GM18499 (cell line): ENCODE results near the gene ELOVL6.
"Not testable (repeated sequence)": the region's sequence is repeated elsewhere in the genome, so short reads cannot be mapped to it uniquely, and the experiment has no call there.

Experiments used
- ATAC-seq: cut with Tn5 transposase; IDR thresholded peaks from one replicate; pipeline ENCODE4 v1.9.1; 2021; ENCODE audit warnings: moderate number of reproducible peaks; ENCODE audit not compliant: insufficient read depth, unreplicated experiment

ELOVL6 gene

DNA sequence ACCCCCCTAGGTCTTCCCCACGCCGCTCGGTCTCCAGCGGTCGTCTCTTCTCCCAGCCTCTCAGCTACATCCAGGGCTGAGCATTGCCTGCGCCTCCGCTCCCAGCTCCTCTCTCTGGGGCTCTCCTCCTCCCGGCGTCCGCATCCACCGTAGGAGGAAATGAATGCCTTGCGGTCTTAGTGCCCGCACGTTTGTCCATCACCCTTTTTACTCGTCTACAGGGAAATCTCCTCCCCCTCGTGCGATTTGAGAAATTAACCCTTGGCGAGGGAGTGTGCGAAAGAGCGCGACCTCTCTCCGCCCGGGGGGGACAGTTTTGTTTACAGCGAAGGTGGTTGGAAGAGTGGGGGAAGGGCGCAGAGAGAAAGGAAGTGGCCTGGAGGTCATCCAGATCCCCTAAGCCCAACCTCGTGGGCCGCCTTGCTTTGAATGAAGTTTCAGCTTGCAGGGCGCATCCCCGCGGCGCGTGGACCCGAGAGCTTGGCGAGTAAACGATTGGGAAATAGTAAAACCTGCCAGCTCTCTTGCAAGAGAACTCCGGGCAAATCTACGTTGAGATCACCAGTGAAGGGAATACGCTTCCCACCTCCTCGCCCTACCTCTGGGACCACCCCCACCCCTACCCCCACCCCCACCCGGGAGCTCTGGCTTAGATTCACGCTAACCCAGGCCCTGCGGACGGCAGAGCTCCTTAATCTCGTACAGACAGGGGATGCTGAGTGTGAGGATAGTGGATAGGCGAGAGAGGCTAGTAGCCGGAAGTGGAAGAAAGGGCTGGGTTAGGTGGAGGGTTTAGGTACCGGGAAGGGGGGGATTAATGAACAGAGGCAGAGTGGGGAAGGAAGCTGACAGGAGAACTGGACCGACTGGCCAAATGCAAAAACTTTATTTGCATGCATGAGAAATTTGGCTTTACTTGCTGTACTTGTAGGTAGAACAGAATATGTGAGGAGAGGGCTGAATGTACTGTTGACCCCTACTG is at the start of gene ELOVL6:
Gene ELOVL6 (minus strand): TSS at position 181 of the 982 bp plus-strand sequence. CDS start 280 bp downstream, outside the sequence.
- ATAC-seq: no peak

- ATAC-seq: no peak
These were observed 49.7 kb upstream of the ELOVL6 start for GRCh38 chr4:110248100-110248499.

DNA sequence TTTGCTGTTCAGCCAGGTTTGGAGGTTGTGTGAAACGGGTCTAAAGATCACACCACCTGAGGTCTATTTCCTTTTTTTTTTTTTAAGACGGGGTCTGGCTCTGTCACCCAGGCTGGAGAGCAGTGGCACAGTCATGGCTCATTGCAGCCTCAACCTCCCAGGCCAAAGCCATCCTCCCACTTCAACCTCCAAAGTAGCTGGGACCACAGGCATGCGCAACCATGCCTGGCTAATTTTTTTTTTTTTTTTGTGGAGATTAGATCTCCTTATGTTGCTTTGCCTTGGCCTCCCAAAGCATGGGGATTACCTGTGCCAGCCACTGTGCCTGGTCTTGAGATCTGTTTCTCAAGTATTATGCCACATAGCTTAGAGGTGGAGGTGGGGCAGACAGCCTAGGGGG is 49.2 kb upstream of the ELOVL6 start:
- ATAC-seq: no peak

- no peak for ATAC-seq
These were observed 47.2 kb upstream of the ELOVL6 start for GRCh38 chr4:110245577-110245976.

DNA sequence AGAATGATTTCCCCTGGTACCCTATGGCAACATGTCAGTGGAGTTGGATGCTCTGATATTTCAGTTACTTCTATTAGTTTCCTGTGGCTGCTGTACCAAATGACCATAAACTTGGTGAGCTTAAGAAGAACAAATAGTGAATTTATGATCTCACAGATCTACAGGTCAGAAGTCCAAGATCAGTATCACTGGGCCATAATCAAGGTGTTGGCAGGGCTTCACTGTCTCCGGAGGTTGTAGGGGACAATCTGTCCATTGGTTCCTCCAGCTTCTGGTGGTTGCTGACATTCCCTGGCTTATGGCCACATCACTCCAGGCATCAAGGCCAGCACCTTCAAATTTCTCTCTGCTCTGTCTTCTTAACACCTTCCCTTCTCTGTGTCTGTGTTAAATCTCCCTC is 37.9 kb upstream of the ELOVL6 start:
- ATAC-seq: no peak

GRCh38 chr4:110233581-110233980 is 35.2 kb upstream of the ELOVL6 start:
- not testable (repeated sequence) for ATAC-seq

GRCh38 chr4:110231869-110232268 is 33.5 kb upstream of the ELOVL6 start:
- peak; percentile 54 for ATAC-seq

- ATAC-seq: no peak
These were observed 30.9 kb upstream of the ELOVL6 start for GRCh38 chr4:110229266-110229665.

DNA sequence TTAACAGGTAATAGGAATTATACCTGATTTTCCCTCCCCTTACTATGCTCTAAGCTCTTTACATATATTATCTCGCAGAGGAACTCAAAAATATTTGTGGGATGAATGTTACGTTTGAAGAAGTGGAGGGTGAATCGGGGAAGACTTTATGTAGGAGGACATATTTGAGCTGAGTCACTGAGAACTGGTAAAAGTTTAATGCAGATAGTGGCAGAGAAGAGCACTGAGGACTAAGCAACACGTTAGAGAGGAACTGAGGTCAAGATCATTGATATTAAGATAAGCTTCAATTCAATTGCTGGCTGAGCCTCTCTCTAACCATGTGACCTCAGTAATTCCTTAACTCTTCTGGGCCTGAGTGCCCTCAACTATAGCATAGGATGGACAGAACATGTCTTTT is 26.4 kb upstream of the ELOVL6 start:
- no peak for ATAC-seq

- ATAC-seq: peak; percentile 72
These were observed 25.7 kb upstream of the ELOVL6 start for GRCh38 chr4:110224142-110224541.

- ATAC-seq: not testable (repeated sequence)
These were observed 20.5 kb upstream of the ELOVL6 start for GRCh38 chr4:110218935-110219334.

DNA sequence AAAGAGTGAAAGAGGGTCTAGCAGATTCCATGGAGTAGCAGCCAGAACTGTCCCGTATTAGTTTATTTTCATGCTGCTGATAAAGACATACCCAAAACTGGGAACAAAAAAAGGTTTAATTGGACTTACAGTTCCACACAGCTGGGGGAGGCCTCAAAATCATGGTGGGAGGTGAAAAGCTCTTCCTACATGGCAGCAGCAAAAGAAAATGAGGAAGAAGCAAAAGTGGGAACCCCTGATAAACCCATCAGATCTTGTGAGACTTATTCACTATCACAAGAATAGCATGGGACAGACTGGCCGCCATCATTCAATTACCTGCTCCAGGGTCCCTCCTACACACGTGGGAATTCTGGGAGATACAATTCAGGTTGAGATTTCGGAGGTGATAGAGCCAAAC is 18.8 kb upstream of the ELOVL6 start:
- ATAC-seq: not testable (repeated sequence)

DNA sequence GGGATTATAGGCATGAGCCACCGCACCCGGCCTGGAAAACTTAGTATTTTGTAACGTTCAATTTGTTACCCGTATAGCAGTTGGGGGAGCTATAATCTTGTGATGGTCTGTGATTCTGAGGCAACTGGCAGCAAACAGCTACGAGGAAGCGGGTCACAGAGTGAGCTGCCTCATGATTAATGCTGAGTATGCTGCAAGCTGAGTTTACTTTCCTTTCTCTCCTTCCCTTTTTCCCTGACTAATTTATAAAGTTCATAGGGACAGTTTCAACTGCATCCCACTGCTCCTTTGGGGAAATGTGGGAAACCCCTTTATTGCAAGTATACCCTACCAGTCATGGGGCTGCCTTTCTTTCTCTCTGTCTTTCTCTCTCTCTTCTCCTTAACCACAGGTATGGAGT is 17.7 kb upstream of the ELOVL6 start:
- ATAC-seq: no peak

GRCh38 chr4:110211770-110212061 is 13.3 kb upstream of the ELOVL6 start:
- no peak for ATAC-seq

- ATAC-seq: no peak
These were observed 12.8 kb upstream of the ELOVL6 start for GRCh38 chr4:110211007-110211769.

DNA sequence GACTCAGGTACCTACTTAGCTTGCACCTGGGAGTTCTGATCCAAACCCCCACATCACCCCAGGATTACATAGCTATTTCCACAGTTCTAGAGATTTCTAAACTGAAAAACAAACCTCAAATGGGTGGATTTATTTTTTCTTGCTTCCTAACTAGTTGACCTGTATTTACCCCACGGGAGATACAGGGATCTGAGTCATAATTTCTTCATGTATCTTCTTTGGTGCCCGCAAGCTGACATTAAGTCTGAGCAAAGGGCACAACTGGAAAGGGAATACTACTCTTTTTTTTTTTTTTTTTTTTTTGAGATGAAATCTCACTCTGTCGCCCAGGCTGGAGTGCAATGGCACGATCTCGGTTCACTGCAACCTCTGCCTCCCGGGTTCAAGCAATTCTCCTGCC is 10.0 kb upstream of the ELOVL6 start:
- no peak for ATAC-seq

- ATAC-seq: no peak
These were observed 8.8 kb upstream of the ELOVL6 start for GRCh38 chr4:110207233-110207632.

- ATAC-seq: no peak
These were observed 3.6 kb upstream of the ELOVL6 start for GRCh38 chr4:110202024-110202423.

DNA sequence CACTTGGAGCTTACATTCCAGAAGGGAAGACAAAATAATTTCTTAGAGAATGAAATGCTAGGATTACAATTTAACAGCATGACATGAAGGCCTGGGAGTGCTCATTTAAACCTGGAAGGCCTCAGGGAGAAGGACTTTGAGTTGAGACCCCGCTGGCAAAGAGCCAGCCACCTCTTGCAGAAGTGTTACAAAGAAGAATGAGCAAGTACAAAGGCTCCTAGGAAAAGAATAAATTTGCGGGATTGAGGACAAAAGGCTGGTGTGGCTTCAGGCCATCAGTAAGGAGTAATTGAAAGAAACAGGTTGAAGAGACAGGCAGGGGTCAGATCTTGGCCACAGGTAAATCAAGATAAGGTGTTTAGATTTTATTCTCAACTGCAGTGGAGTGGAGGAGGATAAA is 3.1 kb upstream of the ELOVL6 start:
- no peak for ATAC-seq

- no peak for ATAC-seq
These were observed 2.3 kb upstream of the ELOVL6 start for GRCh38 chr4:110200689-110201088.

DNA sequence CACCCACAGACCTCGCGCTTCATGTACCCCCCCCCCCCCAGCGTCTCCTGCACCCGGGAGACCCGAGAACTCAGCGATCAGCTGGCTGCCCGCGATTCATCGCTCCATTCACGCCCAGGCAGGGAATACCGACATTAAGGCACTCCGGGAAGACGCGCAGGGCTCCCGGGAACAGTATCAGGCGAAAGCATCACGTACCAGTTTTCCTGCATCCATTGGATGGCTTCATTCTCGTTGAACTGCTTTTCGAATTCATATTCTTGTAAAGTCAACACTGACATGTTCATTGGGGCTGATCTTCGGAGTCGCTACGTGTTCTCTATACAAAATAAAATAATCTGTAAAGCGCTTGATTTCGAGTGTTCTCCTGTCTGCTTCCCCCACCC is 373 bp downstream of the ELOVL6 start:
- no peak for ATAC-seq
